Measurements from ENCODE around the gene CDH4.

CDH4 gene

GRCh38 chr20:61690150-61690549, 438.1 kb downstream of the CDH4 start:
- TF ChIP-seq, protein P1, sequence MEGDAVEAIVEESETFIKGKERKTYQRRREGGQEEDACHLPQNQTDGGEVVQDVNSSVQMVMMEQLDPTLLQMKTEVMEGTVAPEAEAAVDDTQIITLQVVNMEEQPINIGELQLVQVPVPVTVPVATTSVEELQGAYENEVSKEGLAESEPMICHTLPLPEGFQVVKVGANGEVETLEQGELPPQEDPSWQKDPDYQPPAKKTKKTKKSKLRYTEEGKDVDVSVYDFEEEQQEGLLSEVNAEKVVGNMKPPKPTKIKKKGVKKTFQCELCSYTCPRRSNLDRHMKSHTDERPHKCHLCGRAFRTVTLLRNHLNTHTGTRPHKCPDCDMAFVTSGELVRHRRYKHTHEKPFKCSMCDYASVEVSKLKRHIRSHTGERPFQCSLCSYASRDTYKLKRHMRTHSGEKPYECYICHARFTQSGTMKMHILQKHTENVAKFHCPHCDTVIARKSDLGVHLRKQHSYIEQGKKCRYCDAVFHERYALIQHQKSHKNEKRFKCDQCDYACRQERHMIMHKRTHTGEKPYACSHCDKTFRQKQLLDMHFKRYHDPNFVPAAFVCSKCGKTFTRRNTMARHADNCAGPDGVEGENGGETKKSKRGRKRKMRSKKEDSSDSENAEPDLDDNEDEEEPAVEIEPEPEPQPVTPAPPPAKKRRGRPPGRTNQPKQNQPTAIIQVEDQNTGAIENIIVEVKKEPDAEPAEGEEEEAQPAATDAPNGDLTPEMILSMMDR (conservative IDR thresholded peaks at IDR 0.05; ENCODE audit: low read depth), result no peak
- no peak for DNase-seq (ENCODE audit: low spot score)
- POLR2A ChIA-PET (ENCODE audit: low non-redundant PET), result no interaction called here
- CTCF ChIA-PET, result no interaction called here
- H3K27ac ChIP-seq, result no peak overlapping the region

DNA sequence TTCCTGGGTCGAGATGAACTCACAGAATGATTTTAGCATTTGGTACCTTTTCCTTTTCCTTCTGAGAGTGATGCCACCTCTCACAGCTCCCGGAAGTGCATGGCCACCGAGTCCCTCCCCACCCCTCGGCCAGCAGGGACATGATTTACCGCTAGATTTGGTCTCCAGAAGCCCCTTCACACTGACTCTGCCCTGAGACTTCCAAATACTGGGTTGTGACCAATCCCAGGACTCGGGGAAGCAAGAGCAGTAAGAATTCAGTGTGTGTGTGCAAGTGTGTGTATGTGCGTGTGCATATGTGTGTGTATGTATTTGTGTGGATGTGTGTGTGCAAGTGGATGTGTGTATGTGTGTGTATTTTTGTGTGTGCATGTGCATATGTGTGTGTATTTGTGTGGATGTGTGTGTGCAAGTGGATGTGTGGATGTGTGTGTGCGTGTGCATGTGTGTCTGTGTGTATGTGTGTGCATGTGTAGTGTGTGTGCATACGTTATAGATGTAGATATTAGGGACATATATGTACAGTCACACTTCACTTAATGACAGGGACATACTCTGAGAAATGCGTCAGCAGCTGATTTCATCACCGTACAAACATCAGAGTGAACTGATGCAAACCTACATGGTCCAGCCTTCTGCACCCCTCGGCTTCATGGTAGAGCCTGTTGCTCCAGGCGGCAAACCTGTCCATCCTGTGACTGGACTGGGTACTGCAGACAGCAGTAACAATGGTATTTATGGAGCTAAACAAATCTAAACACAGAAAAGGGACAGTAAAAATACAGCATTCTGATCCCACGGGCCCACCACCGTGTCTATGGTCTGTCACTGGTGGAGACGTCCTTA, 439.2 kb downstream of the CDH4 start:
- DNase-seq (ENCODE audit: low spot score), result no peak
- TF ChIP-seq, protein P1 (conservative IDR thresholded peaks at IDR 0.05; ENCODE audit: low read depth), result no peak
- no peak overlapping the region for H3K27ac ChIP-seq
- CTCF ChIA-PET, result interaction anchor here (0.6 kb wide), 1 partner anchor 441 kb away, joined by 3 read pairs; no protein-coding TSS in a partner anchor
- POLR2A ChIA-PET (ENCODE audit: low non-redundant PET), result no interaction called here

DNA sequence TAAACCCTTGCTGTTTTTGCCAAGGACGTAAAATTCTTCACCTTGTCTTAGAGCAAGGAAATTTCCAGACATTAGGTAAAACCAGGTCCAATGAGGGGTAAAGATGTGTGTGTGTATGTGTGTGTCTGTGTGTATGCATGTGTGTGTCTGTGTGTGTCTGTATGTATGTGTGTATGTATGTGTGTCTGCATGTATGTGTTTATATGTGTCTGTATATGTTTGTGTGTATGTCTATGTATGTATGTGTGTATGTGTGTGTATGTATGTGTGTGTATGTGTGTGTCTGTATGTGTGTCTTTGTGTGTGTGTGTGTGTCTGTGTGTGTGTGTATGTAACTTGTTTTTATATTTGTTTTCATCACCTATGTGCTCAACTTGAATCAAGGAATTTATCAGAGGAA, 439.9 kb downstream of the CDH4 start:
- POLR2A ChIA-PET (ENCODE audit: low non-redundant PET), result no interaction called here
- H3K27ac ChIP-seq, result no peak overlapping the region
- CTCF ChIA-PET, result interaction anchor here (0.6 kb wide), 1 partner anchor 442 kb away, joined by 3 read pairs; no protein-coding TSS in a partner anchor
- TF ChIP-seq, protein P1 (conservative IDR thresholded peaks at IDR 0.05; ENCODE audit: low read depth), result no peak
- no peak for DNase-seq (ENCODE audit: low spot score)

GRCh38 chr20:61692479-61692878, 440.4 kb downstream of the CDH4 start:
- POLR2A ChIA-PET (ENCODE audit: low non-redundant PET), result no interaction called here
- TF ChIP-seq, protein P1 (conservative IDR thresholded peaks at IDR 0.05; ENCODE audit: low read depth), result no peak
- no peak overlapping the region for H3K27ac ChIP-seq
- no peak for DNase-seq (ENCODE audit: low spot score)
- CTCF ChIA-PET, result no interaction called here

DNA sequence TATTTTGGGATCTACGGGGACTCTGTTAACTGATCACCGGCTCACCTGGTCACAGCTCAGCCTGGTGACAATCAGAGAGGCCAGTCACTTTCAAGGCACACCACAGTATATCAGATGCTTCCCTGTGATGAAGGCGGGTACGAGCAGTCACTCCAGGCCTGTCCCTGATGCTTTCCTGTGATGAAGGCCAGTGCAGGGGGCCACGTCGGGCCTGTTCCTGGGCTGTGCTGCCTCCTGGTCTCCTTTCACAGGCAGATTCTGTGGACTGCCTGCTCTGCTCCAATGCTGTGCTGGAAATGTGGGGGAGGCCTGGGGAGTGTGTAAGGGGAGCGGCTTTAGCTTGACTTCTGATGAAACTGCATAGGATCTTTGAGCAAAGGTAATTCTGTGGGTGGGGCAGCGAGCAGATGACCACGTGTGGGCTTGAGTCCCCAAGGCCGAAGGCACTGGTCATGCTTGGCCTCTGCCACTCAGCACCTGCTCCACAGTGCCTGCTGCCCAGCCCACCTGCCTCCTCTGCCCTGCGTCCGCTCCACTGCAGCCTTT, 441.1 kb downstream of the CDH4 start:
- no peak overlapping the region for H3K27ac ChIP-seq
- CTCF ChIA-PET, result no interaction called here
- DNase-seq (ENCODE audit: low spot score), result no peak
- TF ChIP-seq, protein P1 (conservative IDR thresholded peaks at IDR 0.05; ENCODE audit: low read depth), result no peak
- POLR2A ChIA-PET (ENCODE audit: low non-redundant PET), result no interaction called here

DNA sequence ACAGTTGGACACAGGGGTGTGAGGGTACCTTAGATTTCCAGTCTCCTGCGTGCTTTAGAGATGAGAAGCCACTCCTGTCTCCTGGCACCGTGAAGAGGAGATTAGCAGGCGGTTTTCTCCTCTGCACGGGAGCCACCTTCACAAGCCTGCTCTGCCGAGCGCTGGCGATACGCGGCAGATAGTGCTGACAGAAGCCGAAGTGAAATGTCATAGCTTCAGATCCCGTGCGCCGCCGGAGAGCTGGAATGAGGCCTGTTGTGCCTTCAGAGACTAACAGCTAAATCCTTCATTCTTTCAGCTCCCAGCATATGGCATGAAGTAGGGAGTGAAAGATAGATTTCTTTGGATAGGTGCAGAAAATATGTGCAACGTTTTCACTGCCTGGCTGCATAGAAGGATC, 442.6 kb downstream of the CDH4 start:
- ChIA-PET POLR2A (ENCODE audit: low non-redundant PET) (no interaction called here), CTCF (no interaction called here)
- no peak for DNase-seq (ENCODE audit: low spot score)
- TF ChIP-seq, protein P1 (conservative IDR thresholded peaks at IDR 0.05; ENCODE audit: low read depth), result no peak
- no peak overlapping the region for H3K27ac ChIP-seq
